ENCODE results near the gene HUWE1. TPM values are rescaled to one million over a fixed set of nuclear protein-coding genes. Genes with fewer than 3 reads are reported as not detected.

Gene HUWE1
- total and polyA plus RNA-seq, 2 experiments from 2014 or later, result 61.2 to 225 TPM

GRCh38 chrX:53666171-53666570 is 20.3 kb downstream of the HUWE1 start:
- H3K27me3 ChIP-seq (ENCODE audit: insufficient read depth), result no peaks in the 10 kb centered on the region
- Mint-ChIP-seq H3K9me3 (no peaks in the 10 kb centered on the region), H3K27me3 (ENCODE audit: insufficient read depth, low read depth, poor library complexity) (no peaks in the 10 kb centered on the region), H3K4me1 (no peaks in the 10 kb centered on the region), H3K4me3 (no peak overlapping the region), H3K27ac (no peak overlapping the region; the same call in 1 of the 2 replicates), H3K36me3 (ENCODE audit: low read depth) (peaks cover 45% of the 10 kb centered on the region)
- H4K20me1 ChIP-seq (replicated peaks; ENCODE audit: insufficient read depth), result peaks cover 18% of the 10 kb centered on the region
- H3K4me1 ChIP-seq (ENCODE audit: insufficient read depth), result no peaks in the 10 kb centered on the region
- DNase-seq (ENCODE audit: low spot score) (no peak), ATAC-seq (no peak)
- no peaks in the 10 kb centered on the region for H3K9me2 ChIP-seq (ENCODE audit: insufficient read depth)
- H3K79me2 ChIP-seq (replicated peaks; ENCODE audit: insufficient read depth), result peaks cover 100% of the 10 kb centered on the region
- H3K4me2 ChIP-seq, result no peak overlapping the region
- no peak overlapping the region for H3K4me3 ChIP-seq
- no peaks in the 10 kb centered on the region for H3F3A ChIP-seq (replicated peaks; ENCODE audit: low read depth)
- TF ChIP-seq REST (IDR thresholded peaks at IDR 0.05; ENCODE audit: unreplicated experiment), result no peak
- TF ChIP-seq EZH2 (IDR thresholded peaks at IDR 0.05; ENCODE audit: low read depth, unreplicated experiment), result no peak
- TF ChIP-seq JUNB (IDR thresholded peaks at IDR 0.05; ENCODE audit: unreplicated experiment), result no peak
- no peak for TF ChIP-seq NANOG (IDR thresholded peaks at IDR 0.05; ENCODE audit: borderline replicate concordance)
- no peak for TF ChIP-seq CREB1 (CRISPR knock-in tag; IDR thresholded peaks at IDR 0.05; ENCODE audit: low read depth)
- no peak for TF ChIP-seq ZNF331 (CRISPR knock-in tag; IDR thresholded peaks at IDR 0.05; ENCODE audit: low read depth)
- no peak for TF ChIP-seq POLR2AphosphoS5 (IDR thresholded peaks at IDR 0.05; ENCODE audit: low read depth)
- no peak for TF ChIP-seq ZNF462 (CRISPR knock-in tag; IDR thresholded peaks at IDR 0.05)
- TF ChIP-seq STAT1 (IDR thresholded peaks at IDR 0.05; ENCODE audit: unreplicated experiment), result no peak
- no peak for TF ChIP-seq EZH2phosphoT487 (IDR thresholded peaks at IDR 0.05; ENCODE audit: unreplicated experiment)
- no peak for TF ChIP-seq ETS1 (IDR thresholded peaks at IDR 0.05)
- TF ChIP-seq ZNF114 (CRISPR knock-in tag; IDR thresholded peaks at IDR 0.05), result no peak
- no peak for TF ChIP-seq CTCF (conservative IDR thresholded peaks at IDR 0.05; ENCODE audit: low read depth in 2 of 2)
- H2AFZ ChIP-seq, result no peak overlapping the region
- H3K27ac ChIP-seq (ENCODE audit: low read depth), result no peak overlapping the region
- no peaks in the 10 kb centered on the region; the same call in 1 of the 2 replicates for H3K36me3 ChIP-seq (ENCODE audit: insufficient read depth)

All from GM23338 (cell line).